Measurements from ENCODE around the gene HOXC9.

HOXC9 gene

GRCh38 chr12:54016478-54016964 is 16.6 kb downstream of the HOXC9 start:
- DNase-seq, result no peak

- DNase-seq, result peak in 1 of 2 experiments; percentile 19
Observed at GRCh38 chr12:54017027-54017788, 17.2 kb downstream of the HOXC9 start.

DNA sequence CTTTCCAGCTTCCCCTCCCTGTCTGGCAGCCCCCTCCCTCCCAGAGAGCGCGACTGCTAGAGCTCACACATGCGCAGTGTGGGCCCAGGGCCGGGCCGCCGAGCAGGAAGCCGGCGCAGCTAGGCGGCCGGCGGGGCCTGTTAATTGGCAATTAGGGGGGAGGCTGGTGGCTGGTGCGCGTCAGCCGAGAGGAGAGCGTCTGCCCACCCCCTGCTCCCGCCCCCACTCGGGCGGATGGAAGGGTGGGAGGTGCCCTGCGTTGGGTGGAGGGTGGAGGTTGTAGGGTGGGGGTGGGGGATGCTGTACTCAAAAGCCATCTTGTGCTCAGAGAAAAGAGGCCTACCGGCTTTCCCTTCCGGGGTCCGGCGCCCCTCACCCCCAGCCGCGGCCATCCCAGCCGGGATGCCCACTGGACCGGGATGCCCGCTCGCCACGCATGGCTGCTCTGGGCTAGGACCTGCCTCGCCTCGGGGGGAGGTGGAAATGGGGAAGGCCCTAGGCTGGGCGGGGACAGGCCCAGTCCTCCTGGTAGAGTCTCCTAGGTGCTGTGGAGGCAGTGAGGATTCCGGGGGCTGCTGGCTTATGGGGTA is 18.0 kb downstream of the HOXC9 start:
- DNase-seq, result peak; percentile 73 to 80

- DNase-seq, result no peak
Observed at GRCh38 chr12:54018468-54018984, 18.6 kb downstream of the HOXC9 start.

- DNase-seq, result no peak
Observed at GRCh38 chr12:54019091-54019811, 19.3 kb downstream of the HOXC9 start.

- DNase-seq, result no peak
Observed at GRCh38 chr12:54019924-54020590, 20.1 kb downstream of the HOXC9 start.

DNA sequence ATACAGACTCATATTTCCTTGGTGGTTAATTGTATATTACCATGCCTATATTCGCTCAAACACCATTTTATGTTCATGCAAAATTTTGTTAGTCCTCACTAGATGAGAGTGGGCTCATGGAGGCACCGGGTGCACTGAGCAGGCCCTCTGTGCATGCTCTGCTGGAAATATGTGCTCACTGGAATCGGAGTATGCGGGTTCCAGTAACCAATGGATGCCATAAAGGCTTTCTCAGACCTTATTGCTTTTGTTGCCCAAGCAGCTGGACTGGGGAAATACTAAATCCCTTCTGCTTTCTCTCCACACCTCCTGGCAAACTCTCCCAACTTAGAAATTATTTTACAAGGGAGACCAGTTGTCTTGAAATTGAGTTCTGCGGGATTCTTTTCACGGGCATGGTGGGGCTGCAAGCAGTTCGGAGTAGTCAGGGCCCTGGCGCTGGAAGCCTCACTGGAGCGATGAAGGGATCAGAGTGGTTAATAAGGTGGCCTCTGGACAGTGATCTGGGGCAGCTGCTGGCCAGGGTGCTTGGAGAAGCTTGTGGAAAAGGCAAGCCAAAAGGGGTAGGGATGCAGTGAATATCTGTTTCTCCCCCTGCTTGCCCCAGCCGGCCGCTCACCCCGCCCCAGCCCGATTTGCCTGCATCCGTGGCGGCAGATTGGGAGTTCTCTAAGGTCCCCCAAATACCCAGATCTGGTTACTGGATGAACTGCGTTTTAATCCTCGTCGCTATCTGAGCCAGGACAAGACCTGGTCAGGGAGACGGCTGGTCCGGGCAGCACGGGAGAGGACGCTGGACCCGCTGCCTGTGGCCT is 20.8 kb downstream of the HOXC9 start:
- DNase-seq, result no peak

GRCh38 chr12:54021432-54022013 is 21.6 kb downstream of the HOXC9 start:
- DNase-seq, result no peak

DNA sequence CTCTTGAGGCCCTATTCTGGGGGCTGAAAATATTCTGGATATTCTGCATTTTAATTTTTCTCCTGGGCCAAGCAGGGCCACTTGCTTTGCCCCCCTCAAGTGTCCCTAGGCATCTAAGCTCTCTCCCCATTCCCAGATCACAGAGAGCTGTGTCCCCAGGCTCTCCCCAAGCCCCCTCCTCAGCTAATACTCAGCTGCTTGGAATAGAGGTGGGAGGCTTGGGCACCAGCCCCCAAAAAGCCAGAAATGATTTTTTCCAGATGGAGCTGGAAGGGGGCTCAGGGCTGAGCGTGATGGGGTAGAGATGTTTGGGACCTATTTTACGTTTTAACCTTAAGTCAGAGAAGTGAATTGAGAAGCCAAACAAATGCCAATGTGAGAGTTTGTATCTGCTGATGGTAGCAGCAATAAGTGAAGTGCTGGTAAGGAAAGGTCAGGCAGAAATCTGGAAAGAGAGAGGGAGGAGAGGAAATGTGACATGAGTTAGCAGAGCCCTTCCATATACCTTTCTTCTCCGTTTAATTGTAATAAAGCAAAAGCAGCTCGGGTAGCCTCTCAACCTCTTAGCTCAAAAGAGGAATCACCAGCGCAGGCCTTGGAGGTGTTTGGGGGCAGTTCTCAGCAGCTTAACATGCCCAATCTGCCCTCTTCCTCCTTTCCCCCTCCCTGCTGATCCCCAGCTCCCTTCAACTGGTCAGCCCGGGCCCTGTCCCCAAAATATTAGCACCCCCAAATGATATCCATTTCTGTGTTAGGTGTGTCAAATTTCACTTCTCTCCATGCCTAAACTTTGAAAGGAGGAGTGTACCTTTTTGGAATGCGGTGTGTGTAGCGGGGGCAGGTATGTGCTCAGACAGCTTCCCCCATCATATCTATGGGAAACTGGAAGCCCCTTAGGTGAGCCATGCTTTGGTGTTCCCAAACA is 23.3 kb downstream of the HOXC9 start:
- DNase-seq, result no peak

DNA sequence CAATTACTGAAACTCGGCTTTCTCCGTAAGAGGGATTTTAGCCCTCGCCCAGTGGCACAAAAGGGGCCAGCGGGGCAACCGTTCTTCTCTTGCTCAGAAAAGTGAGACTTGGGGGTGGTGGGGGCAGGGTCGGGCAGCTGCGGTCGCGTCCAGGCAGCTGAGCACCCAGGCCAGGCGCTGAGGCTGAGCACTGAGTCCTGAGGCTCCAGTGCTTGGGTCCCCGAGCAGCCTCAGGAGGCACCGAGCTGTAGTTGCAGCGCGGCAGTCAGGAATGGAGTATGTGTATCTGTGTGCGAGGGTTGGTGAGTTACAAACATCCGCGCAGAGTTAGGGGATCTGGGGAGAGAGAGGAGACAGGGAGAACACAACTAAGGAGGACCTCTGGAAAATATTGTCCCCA is 24.2 kb downstream of the HOXC9 start:
- no peak for DNase-seq

- no peak for DNase-seq
Observed at GRCh38 chr12:54024581-54025305, 24.8 kb downstream of the HOXC9 start.

GRCh38 chr12:54025499-54026405 is 25.8 kb downstream of the HOXC9 start:
- no peak for DNase-seq

DNA sequence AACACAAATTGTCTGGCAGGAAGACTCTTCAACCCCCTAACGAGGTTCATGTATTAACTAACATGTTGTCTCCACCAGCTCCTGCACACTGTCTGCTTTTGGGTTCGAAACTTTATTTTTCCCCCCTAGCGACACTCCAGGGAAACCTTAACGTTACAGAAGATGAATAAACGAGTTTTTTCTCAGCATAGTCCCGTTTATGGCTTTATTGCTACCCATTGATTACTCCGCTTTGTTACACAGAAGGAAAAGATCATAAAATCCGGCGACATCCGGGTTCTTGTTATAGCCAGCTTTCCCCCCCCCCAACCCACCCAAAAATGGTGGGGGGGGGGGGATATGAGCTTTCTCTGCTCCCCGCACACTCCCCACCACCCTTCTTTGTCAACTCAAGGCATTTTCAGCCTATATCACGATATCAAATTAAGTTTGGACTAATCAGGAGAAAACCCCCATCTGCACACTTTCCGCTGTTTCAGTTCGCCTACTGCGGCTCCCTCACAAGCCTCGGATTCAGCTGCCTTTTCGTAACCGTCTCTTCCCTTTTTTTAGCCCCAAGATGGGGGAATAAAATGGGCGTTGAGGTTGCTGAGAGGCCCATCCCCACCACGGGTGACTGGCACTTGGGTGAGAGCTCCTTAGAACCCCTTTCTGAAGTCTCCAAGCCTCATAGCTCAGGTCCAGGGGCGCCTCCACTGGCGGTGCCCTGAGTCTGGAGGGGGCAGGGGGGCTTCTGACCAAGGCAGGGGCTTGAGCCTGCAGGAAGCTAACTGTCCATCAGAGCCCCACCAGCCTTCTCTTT is 26.9 kb downstream of the HOXC9 start:
- no peak for DNase-seq

- DNase-seq, result no peak
Observed at GRCh38 chr12:54027442-54027786, 27.5 kb downstream of the HOXC9 start.

- peak; percentile 51 to 58 for DNase-seq
Observed at GRCh38 chr12:54028314-54029201, 28.6 kb downstream of the HOXC9 start, which contains the start of gene HOXC6. TSS of gene HOXC6 (plus strand) at chr12:54028440. CDS start at chr12:54028522, 82 bp downstream.

- no peak for DNase-seq
Observed at GRCh38 chr12:54029529-54030441, 29.8 kb downstream of the HOXC9 start.

Measured in AML-193 (cell line).